Kidney epithelial cell (primary cell): Measurements from ENCODE around the gene ZKSCAN1. TPM values are rescaled to one million over a fixed set of nuclear protein-coding genes. Genes with fewer than 3 reads are reported as not detected.

ENCODE experiments used
- DNase-seq: peaks from one replicate; pipeline ENCODE4 v3.0.0-alpha.2; 2010; ENCODE audit warnings: low read depth
- H3K27me3 ChIP-seq: 2 replicates; pipeline ENCODE4 v1.6.0; 2011; ENCODE audit warnings: low read length; ENCODE audit not compliant: control insufficient read depth, insufficient read depth
- H3K36me3 ChIP-seq: 2 replicates; pipeline ENCODE4 v1.5.1; 2011; ENCODE audit warnings: low read length; ENCODE audit not compliant: control insufficient read depth, insufficient read depth
- H3K4me3 ChIP-seq: 2 replicates; pipeline ENCODE4 v1.5.1; 2011; ENCODE audit warnings: low read depth, mild to moderate bottlenecking, control low read depth, low read length
- total RNA-seq: library from RNA; depleted of rRNA; stranded (reverse); fragments of >200 nt; gene quantifications from 2 replicates; pipeline ENCODE4 v1.2.3, GENCODE V29; 2015
- TF ChIP-seq, protein P1 (sequence below): IDR thresholded peaks from 2 replicates; pipeline ENCODE4 v1.5.1; 2011; ENCODE audit warnings: mild to moderate bottlenecking, moderate library complexity, low read length, control low read depth, inconsistent platforms; ENCODE audit not compliant: insufficient read depth, poor library complexity, severe bottlenecking

Gene ZKSCAN1
- total RNA-seq, 1 donor from 2014 or later, result 40.3 TPM

DNA sequence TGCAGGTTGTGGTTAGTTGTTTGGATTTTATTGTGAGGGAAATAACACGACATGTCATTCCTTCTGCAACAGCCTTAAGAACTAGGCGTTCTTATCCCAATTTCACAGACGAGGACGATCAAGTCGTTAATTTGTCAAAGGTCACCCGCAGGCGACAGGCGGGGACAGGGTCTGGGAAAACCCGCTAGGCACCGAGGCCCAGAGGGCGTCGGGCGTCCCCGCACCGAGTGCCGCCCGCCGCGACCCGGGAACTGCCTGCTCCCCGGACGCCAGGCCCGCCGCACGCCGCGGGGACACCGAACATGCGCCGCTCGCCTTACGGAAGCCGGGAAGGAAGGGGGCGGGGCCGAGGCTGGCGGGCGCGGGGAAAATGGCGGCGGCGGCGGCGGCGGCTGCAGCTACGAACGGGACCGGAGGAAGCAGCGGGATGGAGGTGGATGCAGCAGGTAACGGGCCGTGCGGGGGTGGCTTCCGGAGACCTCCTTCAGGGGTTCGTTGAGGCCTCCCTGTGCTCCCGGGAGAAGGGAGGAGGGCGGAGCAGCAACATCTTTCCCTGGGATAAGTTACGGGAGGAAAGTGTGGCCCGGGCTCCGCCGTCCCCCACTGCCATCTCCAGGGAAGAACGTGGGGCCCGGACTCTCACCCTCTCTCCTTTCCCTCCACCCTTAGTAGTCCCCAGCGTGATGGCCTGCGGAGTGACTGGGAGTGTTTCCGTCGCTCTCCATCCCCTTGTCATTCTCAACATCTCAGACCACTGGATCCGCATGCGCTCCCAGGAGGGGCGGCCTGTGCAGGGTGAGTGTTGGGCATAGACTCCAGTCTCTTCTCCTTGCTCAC, 73.4 kb downstream of the ZKSCAN1 start, which contains the start of gene COPS6:
Gene COPS6 (plus strand): TSS at position 349 of the 837 bp plus-strand sequence. CDS start 22 bp downstream, at position 371.
- H3K27me3 ChIP-seq, result no peaks in the 10 kb centered on the region
- no peak for DNase-seq
- peak within 1 kb of the TSS; percentile 94 for H3K4me3 ChIP-seq
- TF ChIP-seq, protein P1, sequence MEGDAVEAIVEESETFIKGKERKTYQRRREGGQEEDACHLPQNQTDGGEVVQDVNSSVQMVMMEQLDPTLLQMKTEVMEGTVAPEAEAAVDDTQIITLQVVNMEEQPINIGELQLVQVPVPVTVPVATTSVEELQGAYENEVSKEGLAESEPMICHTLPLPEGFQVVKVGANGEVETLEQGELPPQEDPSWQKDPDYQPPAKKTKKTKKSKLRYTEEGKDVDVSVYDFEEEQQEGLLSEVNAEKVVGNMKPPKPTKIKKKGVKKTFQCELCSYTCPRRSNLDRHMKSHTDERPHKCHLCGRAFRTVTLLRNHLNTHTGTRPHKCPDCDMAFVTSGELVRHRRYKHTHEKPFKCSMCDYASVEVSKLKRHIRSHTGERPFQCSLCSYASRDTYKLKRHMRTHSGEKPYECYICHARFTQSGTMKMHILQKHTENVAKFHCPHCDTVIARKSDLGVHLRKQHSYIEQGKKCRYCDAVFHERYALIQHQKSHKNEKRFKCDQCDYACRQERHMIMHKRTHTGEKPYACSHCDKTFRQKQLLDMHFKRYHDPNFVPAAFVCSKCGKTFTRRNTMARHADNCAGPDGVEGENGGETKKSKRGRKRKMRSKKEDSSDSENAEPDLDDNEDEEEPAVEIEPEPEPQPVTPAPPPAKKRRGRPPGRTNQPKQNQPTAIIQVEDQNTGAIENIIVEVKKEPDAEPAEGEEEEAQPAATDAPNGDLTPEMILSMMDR, result no peak
- H3K36me3 ChIP-seq, result peaks cover 7% of the 10 kb centered on the region

- H3K36me3 ChIP-seq, result peaks cover 9% of the 10 kb centered on the region
- TF ChIP-seq, protein P1, result no peak
- no peaks in the 10 kb centered on the region for H3K27me3 ChIP-seq
- DNase-seq, result no peak
- H3K4me3 ChIP-seq, result peak overlapping the region; percentile 94
Measured at GRCh38 chr7:100089458-100090196, 74.2 kb downstream of the ZKSCAN1 start.

DNA sequence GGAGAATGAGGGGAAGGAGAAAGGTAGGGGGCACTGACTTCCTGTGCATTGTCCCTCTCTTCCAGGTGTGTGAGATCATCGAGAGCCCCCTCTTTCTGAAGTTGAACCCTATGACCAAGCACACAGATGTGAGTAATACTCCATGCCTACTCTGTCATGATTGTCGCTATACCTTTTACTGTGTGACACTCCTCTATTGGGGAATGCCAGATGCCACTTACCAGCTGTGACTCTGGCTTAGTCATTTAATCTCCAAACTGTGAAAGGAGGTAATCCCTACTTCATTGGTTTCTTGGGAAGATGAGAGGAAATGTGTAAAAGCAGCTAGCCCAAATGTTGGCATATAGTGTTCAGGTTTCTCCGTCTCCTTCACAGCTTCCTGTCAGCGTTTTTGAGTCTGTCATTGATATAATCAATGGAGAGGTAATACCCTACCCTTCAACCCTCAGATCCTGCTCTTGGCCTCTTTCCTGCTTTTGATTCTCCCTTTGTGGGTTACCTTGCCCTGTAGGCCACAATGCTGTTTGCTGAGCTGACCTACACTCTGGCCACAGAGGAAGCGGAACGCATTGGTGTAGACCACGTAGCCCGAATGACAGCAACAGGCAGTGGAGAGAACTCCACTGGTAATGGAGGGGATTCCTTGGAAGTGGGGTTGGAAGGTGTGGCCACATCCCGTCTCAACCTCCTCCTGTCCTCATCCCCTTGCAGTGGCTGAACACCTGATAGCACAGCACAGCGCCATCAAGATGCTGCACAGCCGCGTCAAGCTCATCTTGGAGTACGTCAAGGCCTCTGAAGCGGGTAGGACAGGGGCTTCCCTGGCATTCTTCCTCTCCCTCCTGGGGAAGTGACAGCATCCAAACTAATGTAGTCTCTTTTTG, 75.4 kb downstream of the ZKSCAN1 start:
- Histone ChIP-seq H3K4me3 (no peak overlapping the region), H3K36me3 (peaks cover 10% of the 10 kb centered on the region), H3K27me3 (no peaks in the 10 kb centered on the region)
- DNase-seq, result no peak
- TF ChIP-seq, protein P1, result no peak

Other genes with a start within 250 kb of the ZKSCAN1 start
- not detected in 2 replicates for gene CYP3A4, start 231.4 kb upstream of the ZKSCAN1 start, total RNA-seq
- not detected in 2 replicates for gene CYP3A43, start 187.6 kb upstream of the ZKSCAN1 start, total RNA-seq
- gene OR2AE1, start 138.6 kb upstream of the ZKSCAN1 start, total RNA-seq, result not detected in 2 replicates
- 32.6 and 36.0 TPM in 2 replicates for gene TRIM4, start 96.1 kb upstream of the ZKSCAN1 start, total RNA-seq
- not detected in 2 replicates for gene GJC3, start 86.0 kb upstream of the ZKSCAN1 start, total RNA-seq
- gene AZGP1, start 39.6 kb upstream of the ZKSCAN1 start, total RNA-seq, result 0.75 TPM in 1 of 2 replicates, not detected in the other
- gene ZSCAN21, start 34.2 kb downstream of the ZKSCAN1 start, total RNA-seq, result 14.8 and 21.7 TPM in 2 replicates
- 39.9 and 44.9 TPM in 2 replicates for gene ZNF3, start 66.1 kb downstream of the ZKSCAN1 start, total RNA-seq
- 43.3 and 45.2 TPM in 2 replicates for gene COPS6, start 73.4 kb downstream of the ZKSCAN1 start, total RNA-seq
- 96.9 and 101 TPM in 2 replicates for gene MCM7, start 85.8 kb downstream of the ZKSCAN1 start, total RNA-seq
- 23.6 and 29.4 TPM in 2 replicates for gene AP4M1, start 86.0 kb downstream of the ZKSCAN1 start, total RNA-seq
- gene TAF6, start 103.8 kb downstream of the ZKSCAN1 start, total RNA-seq, result 69.0 and 80.5 TPM in 2 replicates
- 10.1 TPM in 2 replicates for gene CNPY4, start 104.0 kb downstream of the ZKSCAN1 start, total RNA-seq
- gene MBLAC1, start 111.4 kb downstream of the ZKSCAN1 start, total RNA-seq, result 2.3 and 3.5 TPM in 2 replicates
- gene LAMTOR4, start 133.3 kb downstream of the ZKSCAN1 start, total RNA-seq, result 150 and 208 TPM in 2 replicates
- gene TRAPPC14, start 143.1 kb downstream of the ZKSCAN1 start, total RNA-seq, result 10.4 and 23.1 TPM in 2 replicates
- 1.5 and 2.1 TPM in 2 replicates for gene GAL3ST4, start 153.0 kb downstream of the ZKSCAN1 start, total RNA-seq
- gene GPC2, start 161.8 kb downstream of the ZKSCAN1 start, total RNA-seq, result 13.6 and 14.7 TPM in 2 replicates
- 1.1 and 2.1 TPM in 2 replicates for gene STAG3, start 162.3 kb downstream of the ZKSCAN1 start, total RNA-seq
- not detected in 2 replicates for gene PVRIG, start 204.4 kb downstream of the ZKSCAN1 start, total RNA-seq